DOHH2 (cell line): Measurements from ENCODE around the gene NDFIP1.

ENCODE experiments used
- EZH2phosphoT487 ChIP-seq: fragments of 200-600 bp; sonication (generic); IDR thresholded peaks from 2 replicates; pipeline ENCODE4 v1.6.1; 2017; ENCODE audit warnings: borderline replicate concordance, mild to moderate bottlenecking, antibody characterized with exemption, low read length, moderate library complexity, mixed read lengths
- TF ChIP-seq, protein P1 (sequence below): fragments of 200-600 bp; sonication (generic); IDR thresholded peaks from one replicate; pipeline ENCODE4 v1.5.1; 2014; ENCODE audit warnings: antibody characterized with exemption, mild to moderate bottlenecking, low read depth, low read length; ENCODE audit not compliant: poor library complexity, severe bottlenecking

DNA sequence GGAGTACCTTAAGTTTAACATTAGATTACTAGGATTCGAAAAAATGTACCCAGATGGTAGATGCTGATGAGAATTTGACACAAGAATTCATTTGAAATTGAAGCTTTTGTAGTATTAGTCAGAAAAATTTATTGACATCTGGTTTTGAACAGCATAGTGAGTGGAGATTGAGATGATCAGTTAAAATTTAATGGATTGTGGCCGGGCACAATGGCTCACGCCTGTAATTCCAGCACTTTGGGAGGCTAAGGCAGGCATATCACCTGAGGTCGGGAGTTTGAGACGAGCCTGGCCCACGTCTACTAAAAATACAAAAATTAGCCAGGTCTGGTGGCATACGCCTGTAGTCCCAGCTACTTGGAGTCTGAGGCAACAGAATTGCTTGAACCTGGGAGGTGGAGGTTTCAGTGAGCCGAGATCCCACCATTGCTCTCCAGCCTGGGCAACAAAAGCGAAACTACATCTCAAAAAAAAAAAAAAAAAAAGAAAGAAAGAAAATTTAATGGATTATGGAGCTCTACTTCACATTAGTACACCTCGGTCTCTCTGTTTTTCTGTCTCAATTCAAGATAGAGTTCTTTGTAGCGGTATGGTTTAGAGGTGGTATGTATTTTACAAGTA is 21.0 kb downstream of the NDFIP1 start:
- TF ChIP-seq, protein P1, sequence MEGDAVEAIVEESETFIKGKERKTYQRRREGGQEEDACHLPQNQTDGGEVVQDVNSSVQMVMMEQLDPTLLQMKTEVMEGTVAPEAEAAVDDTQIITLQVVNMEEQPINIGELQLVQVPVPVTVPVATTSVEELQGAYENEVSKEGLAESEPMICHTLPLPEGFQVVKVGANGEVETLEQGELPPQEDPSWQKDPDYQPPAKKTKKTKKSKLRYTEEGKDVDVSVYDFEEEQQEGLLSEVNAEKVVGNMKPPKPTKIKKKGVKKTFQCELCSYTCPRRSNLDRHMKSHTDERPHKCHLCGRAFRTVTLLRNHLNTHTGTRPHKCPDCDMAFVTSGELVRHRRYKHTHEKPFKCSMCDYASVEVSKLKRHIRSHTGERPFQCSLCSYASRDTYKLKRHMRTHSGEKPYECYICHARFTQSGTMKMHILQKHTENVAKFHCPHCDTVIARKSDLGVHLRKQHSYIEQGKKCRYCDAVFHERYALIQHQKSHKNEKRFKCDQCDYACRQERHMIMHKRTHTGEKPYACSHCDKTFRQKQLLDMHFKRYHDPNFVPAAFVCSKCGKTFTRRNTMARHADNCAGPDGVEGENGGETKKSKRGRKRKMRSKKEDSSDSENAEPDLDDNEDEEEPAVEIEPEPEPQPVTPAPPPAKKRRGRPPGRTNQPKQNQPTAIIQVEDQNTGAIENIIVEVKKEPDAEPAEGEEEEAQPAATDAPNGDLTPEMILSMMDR, result no peak
- TF ChIP-seq EZH2phosphoT487, result no peak
